GM21447 (cell line): ENCODE results near the gene KCTD20.

Source experiments
- ATAC-seq: cut with Tn5 transposase; IDR thresholded peaks from one replicate; pipeline ENCODE4 v1.9.1; 2021; ENCODE audit not compliant: unreplicated experiment

Gene KCTD20

DNA sequence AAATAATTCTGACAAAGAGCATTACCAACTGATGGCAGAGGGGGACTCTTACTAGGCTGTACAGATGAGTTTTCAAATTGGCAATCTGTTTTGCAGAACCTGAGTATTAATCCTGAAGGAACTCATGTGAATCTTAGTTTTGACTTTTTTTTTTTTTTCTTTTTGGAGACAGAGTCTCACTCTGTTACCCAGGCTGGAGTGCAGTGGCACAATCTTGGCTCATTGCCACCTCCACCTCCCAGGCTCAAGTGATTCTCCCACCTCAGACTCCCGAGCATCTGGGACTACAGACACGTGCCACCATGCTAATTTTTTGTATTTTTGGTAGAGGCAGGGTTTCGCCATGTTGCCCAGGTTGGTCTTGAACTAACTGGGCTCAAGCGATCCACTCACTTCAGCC, 49.3 kb downstream of the KCTD20 start:
- no peak for ATAC-seq

DNA sequence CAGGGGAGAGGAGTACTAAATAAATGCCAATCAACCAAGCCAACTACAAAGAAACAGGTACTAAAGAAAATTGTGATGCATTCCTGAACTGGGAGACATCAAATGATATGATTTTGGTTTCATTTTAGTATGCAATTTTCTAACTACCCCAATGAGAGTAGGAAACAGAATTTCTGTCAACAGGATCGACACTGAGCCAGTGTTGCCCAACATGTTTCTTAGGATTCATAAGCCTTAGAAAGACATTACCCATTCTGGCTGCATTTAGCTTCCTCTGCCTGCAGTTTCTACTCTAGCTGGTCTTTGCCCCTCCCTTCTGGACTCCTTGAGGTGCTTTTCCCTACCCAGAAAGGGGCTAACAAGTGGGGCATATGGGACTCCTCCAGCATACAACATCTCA, 49.8 kb downstream of the KCTD20 start:
- no peak for ATAC-seq

DNA sequence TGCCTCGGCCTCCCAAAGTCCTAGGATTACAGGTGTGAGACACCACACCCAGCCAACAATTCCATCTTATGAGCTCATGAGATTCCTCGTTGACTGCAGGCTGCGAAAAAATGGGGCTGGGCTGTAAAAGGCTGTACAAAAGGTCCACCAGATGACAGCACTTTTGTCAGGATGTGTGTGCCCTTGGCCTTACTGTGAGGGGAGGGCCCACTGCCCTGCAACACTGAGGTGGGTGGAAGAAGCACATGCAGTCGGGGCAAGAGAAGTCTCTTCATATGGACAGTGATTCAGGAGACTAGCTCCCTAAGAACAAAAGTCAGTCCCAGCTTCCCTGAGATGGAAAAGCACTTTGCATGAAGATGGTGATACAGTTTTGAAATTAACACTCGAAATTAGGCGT, 50.5 kb downstream of the KCTD20 start:
- no peak for ATAC-seq

DNA sequence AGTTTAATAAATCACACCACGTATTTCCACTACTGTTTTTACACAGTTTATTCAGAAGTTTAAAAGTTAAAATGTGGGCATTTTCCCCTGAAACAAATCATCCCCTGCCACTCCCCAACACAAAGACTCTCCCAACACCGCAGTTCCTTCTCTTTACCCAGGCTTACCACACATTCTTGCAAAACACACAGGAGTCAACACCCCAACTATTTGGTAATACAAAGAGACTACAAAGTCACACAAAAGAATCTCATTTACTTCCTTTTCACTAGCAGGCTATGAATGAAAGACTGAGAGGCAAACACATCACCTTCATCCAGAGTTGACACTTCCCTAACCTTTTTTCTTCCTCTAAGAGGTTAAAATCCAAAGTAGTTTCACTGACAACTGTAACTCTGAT, 51.1 kb downstream of the KCTD20 start:
- ATAC-seq, result no peak

DNA sequence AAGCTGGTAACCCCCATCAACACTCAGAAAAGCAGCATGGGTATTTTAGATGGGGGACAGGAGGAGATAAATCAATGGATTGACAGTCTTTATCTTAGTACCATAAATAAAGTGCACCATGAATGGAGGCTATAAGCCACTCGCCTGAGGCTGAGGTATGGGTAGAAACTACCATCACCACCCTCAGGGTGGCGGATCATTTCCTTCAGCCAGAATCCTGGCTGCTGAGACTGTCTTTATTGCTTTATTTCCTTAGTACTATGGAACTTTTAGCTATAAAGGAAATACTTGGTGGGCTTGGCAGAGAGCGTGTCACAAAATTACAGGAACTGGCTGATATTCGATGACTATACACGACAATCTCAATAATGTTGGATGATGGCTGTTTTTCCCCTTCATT, 52.3 kb downstream of the KCTD20 start:
- ATAC-seq, result no peak

DNA sequence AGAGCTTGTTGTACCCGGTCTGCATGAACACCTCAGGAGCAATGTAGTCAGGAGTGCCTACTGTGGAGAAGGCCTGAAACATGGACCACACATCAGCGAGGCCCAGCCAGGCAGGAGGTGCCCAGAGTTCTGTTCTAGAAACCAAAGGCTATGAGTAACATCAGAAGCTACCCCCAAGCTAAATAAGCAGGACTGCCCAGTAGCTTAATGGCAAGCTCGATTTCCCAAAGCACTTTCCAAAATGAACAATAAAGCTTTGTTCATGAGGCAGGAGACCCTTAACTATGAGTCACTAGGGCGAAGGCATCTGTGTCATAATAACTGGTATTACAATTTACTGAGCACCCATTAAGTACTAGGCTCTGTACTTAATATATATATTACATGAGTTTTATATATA, 57.1 kb downstream of the KCTD20 start:
- no peak for ATAC-seq

DNA sequence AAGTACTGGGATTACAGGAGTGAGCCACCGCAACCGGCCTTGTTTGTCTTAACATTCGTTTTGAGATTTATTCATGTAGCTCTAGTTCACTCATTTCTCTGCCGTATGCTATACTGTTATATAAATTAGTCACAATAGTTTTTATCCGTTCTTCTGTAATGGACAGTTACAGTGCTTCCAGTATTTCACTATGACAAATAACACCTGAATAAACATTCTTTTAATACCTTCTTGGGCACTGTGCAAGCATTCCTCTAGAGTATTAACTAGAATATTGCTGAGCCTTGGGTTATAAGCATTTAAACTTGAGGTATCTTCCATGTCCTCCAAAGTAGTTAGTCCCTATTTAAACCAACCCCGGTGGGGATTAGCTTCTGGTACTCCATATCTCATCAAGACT, 58.9 kb downstream of the KCTD20 start:
- no peak for ATAC-seq

DNA sequence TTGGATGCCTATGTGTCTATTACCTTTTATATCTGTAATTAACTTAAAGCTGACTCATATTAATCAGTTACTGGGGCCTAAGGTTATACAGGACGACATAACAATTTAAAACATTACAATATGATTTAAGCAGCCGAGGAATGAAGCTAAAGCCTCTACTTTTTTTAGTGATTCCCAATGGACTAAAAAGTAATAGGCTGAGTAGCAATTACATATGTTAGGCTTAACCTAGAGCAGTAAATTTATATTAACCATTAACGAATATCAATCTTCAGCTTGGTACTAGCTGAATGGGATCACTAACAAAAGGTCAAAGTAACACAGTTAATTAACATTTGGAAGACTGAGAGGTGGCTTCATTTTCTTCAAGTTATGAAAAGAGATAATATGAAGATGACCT, 61.4 kb downstream of the KCTD20 start:
- ATAC-seq, result no peak

DNA sequence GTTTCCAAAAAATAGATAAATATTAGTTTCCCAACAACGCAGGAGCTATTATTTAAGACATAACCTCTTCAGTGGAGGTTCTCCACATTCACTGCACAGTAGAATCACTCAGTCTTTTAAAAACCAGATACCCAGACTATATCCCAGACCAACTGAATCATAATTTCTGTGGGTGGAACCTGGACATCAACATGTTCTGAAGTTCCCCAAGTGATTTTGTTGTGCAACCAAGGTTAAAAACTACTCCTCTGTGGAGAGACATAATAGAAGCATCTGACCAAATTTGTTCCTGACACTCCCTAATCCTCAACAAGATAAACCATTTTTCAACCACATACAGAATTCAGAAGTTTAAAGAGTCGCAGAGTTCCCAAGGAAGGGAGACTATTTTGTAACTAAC, 62.2 kb downstream of the KCTD20 start:
- ATAC-seq, result no peak

DNA sequence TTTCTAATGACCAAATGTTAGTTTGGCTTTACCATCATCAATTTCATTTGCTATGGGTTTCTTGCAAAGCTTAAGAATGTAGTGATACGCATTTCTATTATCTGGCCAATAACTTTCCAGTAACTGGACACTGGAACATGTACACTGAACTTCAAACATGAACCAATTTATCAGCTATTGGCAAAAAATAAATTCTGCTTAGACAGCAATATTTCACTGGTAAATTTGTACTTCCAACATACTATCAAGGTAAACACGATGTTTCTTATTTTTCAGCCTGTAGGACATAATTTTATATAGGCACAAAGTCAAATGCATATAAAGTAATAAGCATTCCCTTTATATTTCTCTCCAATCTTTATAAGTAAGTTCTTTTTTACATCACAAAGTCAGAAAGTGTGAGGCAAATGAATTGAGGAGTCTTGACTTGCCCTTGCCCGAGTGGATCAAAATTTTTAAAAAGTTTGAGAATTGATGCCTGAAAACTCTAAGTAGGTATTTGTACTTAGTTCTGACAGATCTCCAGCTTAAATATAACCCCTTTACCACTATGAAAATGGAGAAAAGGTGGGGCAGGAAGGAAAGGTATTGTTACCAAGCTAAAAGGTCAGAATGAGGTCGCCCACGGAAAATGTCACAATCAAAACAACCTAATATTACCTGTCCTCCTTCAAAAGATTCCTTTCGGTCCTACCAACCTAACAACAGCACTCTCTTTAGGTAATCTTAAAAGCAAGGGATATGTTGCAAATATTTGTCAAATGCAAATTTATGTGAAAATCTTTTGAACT, 63.1 kb downstream of the KCTD20 start:
- ATAC-seq, result no peak

DNA sequence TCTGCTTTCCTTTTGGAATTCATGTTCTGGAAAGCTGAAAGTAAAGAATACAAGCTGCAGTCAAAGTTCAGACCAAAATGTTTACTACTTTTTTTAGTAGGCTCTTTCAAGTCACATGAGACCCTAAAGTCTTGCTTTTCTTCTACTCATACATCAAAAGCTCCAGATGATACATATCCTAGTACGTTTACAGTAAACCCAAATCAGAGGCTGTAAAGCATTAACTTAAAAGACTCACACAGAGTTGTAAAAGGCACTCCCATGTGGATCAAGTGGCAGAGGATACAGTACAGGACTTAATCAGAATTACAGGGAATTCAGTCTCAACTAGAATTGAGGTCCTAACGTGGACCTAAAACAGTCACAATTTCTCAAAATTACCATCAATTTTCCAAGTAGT, 63.8 kb downstream of the KCTD20 start:
- no peak for ATAC-seq

DNA sequence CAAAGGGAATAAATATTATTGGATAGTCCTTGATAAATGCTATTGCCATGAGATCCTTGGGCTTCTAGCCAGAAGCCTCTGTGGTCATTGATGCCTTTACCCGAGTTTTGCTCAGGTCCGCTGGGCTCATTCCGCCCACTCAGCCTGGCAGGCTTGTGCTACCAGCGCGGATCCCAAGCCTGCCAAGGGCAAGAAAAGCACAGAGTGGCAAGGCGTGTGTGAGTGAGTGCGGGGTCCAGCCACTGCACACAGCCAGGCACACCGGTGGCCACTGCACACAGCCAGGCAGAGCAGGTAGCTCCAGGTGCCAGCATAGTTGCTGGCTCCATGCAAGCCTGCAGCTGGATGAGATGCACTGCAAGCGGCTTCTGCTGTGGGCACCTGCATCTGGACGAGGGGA, 65.7 kb downstream of the KCTD20 start:
- ATAC-seq, result no peak

DNA sequence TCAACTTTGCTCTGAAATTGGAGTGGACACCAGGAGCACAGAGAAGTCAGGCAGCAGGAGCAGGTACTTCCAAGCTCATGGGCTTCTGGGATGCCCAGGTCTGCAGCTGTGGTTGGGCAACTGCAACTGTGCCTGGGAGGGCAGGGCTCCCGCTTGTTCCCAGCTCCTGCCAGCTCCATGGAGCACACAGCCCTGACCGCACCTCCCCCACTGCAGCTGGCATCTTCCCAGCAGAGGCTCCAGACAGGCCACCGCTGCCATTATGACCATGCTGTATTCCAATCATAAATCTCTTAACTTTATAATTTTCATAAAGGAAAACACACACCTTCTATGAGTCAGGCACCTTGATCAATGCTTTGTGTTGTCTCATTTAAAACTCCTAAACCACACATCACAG, 67.6 kb downstream of the KCTD20 start:
- no peak for ATAC-seq

DNA sequence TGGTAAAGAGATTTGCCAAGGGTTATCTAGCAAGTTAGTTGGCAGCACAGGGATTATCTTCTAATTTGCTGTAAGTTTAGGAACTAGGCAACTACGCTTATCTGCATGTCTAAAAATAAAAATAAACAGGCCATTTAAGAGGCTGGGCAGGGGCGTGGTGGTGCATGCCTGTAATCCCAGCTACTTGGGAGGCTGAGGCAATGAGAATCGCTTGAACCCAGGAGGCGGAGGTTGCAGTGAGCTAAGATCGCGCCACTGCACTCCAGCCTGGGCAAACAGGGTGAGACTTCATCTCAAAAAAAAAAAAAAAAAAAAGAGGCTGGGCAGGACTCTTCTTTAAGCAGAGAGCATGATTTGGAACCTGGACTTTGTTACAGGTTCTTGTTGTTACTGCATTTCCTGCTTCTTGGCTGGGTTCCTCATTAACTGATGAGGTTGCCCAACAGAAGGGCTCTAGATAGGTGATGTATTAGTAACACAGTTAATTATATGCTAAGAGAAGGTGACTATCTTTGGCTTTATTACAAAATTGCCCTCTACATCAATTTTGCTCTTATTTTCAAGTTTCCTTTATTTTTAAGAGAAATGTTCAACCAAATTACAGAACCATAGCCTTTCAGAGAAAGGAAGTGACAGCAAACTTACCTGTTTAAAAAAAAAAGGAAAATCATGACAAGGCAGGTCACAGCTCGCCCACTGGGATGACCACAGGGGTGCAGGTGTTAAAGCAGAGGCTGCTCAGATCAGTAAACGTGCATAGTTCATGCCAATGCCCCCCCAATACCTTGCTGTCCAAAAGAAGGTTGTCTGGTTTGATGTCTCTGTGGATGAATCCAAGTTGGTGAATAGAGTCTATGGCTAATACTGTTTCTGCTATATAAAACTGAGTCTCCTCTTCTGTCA, 72.0 kb downstream of the KCTD20 start:
- ATAC-seq, result no peak

DNA sequence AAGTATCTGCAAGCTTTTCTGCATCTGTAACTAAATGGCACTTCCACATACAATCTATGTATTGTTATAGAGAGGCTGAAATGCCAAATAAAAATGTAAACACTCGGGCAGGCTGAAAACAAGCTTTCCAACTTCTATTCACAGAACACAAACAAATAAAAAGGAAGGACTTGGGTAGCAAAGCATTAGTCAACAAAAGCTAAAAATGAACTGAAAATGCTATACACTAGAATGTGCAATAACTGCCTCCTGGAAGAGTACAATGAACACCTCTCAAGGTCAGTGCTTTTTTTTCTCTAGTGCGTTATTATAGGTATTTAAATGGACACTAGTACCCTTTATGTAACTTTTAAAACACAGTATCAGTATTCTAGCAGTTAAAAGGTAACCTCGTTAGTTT, 73.0 kb downstream of the KCTD20 start:
- ATAC-seq, result no peak

DNA sequence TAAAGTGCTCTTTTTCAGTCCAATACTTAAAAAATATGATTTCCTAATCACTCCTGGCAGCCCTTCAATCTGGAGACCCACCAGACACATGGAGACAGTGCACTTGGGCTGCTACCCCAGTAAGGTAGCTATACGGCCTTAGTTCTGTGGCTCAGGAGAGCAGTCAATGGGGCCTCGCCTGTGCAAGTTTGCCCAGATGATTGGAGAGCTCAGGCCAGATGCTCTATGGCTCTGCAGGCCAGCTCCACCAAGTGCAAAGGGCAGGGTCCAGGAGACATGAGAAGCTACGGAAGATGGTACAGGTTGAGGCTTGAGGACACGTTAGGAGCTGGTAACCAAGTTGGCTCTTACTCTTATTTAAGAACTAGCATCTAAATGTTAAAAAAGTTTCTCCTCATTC, 73.8 kb downstream of the KCTD20 start:
- ATAC-seq, result no peak

DNA sequence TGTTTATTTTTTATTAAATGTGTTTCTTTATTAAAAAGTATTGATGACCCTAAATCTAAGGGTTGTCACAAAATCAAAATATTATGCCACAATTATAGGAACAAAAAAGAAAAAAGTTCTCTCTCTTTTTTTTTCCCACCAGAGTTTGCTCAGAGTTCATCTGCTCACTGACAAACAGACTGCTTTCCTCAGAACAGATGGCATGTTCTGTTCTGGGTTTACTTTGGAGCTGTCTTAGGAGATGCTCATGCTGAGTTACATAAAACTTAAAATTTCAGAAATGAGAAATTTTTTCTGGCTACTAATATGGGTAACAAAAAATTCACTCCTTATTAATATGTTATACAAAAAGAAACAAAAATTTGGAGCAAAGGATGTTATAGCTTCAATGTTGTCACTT, 74.2 kb downstream of the KCTD20 start:
- ATAC-seq, result no peak

DNA sequence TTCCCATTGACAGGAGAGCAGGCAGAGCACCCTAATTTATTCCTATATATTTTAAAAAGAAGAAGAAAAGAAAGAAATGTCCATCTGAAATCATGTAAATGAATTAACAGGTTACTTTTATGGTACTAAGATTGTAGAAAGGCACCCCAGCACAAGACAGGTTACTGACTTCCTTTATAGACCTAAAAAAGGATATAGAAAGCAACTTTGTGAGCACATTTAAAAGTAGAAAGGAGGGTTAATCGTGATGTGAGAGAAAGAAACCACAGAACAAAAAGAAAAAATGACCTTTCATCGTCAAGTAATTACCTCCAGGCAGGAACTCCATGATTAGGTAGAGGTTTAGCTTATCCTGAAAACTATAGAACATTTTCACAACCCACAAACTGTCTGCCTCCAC, 74.6 kb downstream of the KCTD20 start:
- ATAC-seq, result no peak

DNA sequence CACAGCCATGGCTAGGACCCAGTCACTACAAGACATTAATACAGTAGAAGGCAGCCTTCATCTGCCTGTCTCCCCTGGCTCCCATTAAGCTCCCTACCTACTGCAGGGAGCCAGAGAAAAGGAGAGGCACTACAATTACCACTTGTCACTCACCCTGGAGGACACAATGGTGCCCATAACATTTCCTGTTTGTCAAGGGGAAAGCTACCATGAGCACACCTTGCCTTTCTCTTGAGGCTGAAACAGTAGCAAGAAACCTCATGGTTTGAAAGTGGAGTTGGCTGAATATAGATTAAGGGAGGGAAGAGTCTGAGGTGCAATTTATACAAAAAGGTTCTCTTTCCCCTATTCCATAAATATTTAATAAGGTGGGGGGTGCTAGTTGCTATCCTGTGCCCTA, 76.6 kb downstream of the KCTD20 start:
- ATAC-seq, result no peak

DNA sequence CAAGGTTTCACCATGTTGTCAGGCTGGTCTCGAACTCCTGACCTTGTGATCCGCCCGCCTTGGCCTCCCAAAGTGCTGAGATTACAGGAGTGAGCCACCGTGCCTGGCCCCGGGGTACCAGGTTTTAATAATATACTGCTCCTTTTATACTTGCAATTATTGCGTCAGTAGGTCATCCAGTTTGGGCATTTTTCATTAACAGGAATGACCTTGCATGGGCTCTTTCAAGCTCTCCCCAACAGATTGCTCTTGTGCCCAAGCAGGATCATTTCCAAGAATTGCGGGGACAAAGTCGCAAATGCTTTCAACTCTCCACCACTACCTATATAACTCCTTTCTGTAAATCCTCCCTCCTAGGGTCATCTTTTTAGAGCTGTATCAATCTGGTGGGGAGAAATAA, 80.7 kb downstream of the KCTD20 start:
- ATAC-seq, result no peak

DNA sequence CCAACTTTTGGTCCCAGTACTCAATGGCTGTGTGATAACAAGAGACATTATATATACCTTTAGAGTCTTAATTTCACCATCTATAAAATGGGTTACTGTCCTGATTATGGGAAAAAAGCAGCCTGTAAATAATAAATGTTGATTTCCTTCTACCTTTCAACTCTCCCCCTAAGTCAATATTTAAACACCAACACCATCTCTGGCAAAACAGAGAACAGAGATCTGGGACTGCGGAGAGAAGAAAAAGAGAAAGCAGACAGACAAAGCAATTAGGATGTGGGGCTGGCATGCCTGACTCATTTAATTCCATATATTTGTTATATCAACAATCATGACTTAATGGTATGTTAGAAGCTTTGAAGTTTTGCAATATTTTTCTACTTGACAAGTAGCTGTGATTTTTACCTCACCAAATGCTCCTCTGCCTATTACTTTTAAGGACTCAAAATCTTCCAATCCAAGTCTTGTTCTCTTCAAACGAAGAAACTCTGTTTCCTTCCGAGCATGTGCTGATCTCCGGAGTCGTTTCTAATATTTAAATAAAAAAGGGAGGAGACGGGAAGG, 81.2 kb downstream of the KCTD20 start:
- no peak for ATAC-seq

DNA sequence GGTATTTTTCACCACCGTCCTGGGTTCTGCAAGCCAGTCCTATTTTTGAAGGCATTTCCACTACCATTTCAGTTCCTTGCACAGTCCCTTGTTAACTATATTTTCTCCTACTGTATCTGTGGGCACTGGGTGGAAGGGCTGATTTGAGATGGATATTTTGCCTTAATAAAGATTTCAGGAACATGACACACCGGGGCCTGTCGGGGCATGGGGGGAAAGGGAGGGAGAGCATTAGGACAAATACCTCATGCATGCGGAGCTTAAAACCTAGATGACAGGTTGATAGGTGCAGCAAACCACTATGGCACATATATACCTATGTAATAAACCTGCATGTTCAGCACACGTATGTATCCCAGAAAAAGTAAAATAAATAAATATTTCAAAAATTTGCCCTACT, 82.1 kb downstream of the KCTD20 start:
- no peak for ATAC-seq
